OCI-LY7 (cell line): ENCODE data around the gene ROBO1.

Experiments
- CTCF ChIP-seq: fragments of 200-600 bp; sonication (generic); conservative IDR thresholded peaks from 2 replicates; pipeline ENCODE4 v1.5.1; 2014; ENCODE audit warnings: mild to moderate bottlenecking, antibody characterized with exemption, low read length, moderate library complexity, mixed read lengths
- EZH2phosphoT487 ChIP-seq: fragments of 200-600 bp; sonication (generic); IDR thresholded peaks from 2 replicates; pipeline ENCODE4 v1.6.1; 2018; ENCODE audit warnings: low read depth, borderline replicate concordance, mild to moderate bottlenecking, mixed run types, antibody characterized with exemption, low read length, moderate library complexity, mixed read lengths

- no peak for TF ChIP-seq CTCF
- no peak for TF ChIP-seq EZH2phosphoT487
These were observed 1037.9 kb downstream of the ROBO1 start for GRCh38 chr3:78729946-78730345.
